Activated T-cell treated with anti-CD3 and anti-CD28 coated beads, Interleukin-2, amount 50 U/mL, for 24 hours (primary cell): Measurements from ENCODE around the gene PRLR.

Source experiments
- DNase-seq: peaks from one replicate; pipeline ENCODE4 v3.0.0-alpha.2; 2020
- H3K27ac Mint-ChIP-seq: 2 replicates; pipeline ENCODE4 v1.8.0; 2020; ENCODE audit warnings: mild to moderate bottlenecking, mixed read lengths
- H3K27me3 Mint-ChIP-seq: 2 replicates; pipeline ENCODE4 v1.8.0; 2020; ENCODE audit warnings: mixed read lengths
- H3K36me3 Mint-ChIP-seq: 2 replicates; pipeline ENCODE4 v1.8.0; 2020; ENCODE audit warnings: low read depth, mixed read lengths
- H3K4me1 Mint-ChIP-seq: 2 replicates; pipeline ENCODE4 v1.8.0; 2020; ENCODE audit warnings: low read depth, mixed read lengths
- H3K4me3 Mint-ChIP-seq: 2 replicates; pipeline ENCODE4 v1.8.0; 2020; ENCODE audit warnings: mild to moderate bottlenecking, moderate library complexity, mixed read lengths
- H3K9me3 Mint-ChIP-seq: 2 replicates; pipeline ENCODE4 v1.8.0; 2020; ENCODE audit warnings: mixed read lengths

Gene PRLR

DNA sequence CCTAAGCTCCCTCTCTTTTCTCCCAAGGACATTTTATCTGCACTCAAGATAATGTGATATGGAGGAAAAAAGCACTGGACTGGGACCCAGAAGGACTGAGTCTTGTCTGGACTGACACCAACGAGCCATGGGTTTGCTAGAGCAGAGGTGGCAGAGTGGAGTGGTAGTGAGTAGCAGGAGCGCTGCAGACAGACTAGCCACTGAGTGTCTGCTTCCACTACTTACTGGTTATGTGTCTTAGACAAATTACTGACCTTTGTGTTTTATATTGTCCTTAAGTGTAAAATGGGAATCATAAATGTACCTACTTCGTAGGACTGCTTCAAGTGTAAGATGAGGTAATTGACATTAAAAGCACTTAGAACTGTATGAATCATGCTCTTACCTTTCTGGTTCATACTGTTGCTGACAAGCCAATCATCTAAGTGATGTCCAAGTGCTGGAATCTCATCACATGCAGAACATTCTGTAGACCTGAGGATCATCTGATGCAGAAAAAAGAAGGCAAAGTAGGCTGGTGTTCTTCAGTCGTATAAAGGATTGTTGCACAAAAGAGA lies 12.5 kb upstream of the PRLR start:
- H3K4me3 Mint-ChIP-seq, result no peak overlapping the region

DNA sequence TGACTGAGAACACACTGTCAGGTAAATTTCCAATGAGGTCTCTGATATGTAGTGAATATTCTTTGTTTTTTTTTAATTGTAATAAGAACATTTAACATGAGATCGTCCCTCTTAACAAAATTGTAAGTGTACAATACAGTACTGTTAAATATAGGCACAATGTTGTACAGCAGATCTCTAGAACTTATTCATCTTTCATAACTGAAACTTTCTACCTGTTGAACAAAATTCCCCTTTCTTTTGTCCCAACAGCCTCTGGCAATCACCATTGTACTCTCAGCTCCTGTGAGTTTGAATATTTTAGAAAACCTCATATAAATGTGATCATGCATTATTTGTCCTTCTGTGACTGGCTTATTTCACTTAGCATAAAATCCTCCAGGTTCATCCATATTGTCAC lies 10.6 kb upstream of the PRLR start:
- no peaks in the 10 kb centered on the region for H3K4me1 Mint-ChIP-seq
- no peaks in the 10 kb centered on the region for H3K9me3 Mint-ChIP-seq
- H3K27ac Mint-ChIP-seq, result no peak overlapping the region
- H3K4me3 Mint-ChIP-seq, result no peak overlapping the region
- no peaks in the 10 kb centered on the region for H3K36me3 Mint-ChIP-seq
- no peak for DNase-seq
- peaks cover 26% of the 10 kb centered on the region for H3K27me3 Mint-ChIP-seq

More for the DNA sequence above, 12.5 kb upstream of the PRLR start:
- no peak for DNase-seq
- Mint-ChIP-seq H3K4me1 (no peaks in the 10 kb centered on the region), H3K27me3 (peaks cover 32% of the 10 kb centered on the region), H3K9me3 (no peaks in the 10 kb centered on the region), H3K27ac (no peak overlapping the region), H3K36me3 (no peaks in the 10 kb centered on the region)

DNA sequence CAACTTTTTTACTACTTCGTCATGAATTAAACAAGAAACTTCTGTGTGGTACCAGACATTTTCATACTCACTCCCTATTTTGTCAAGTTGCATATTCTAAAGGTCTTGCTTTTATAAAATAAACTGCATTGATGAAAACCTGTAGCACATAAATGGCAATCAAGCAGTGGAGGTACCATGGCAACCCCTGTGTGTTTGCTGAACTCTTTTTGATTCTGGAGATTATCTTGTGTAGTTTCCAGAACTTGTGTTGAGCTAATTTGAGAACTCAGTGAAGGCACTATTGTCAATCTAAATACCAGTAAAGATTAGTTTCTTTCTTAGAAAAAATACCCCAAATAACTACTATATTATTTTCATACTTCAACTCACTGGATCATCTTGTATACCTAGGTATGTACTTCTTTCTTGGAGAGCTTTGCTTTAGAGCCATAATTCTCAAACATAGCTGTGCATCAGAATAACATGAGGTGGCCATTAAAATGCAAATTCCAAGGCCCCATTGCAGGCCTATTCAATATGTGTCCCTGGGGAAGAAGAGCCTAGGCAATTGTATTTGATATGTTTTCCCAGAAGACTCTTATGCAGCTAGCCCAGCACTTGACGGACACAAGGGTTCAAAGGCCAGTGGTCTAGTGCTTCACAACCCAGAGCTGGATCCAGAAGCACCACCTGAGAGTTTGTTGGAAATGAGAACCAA lies 9.8 kb upstream of the PRLR start:
- DNase-seq, result no peak
- Mint-ChIP-seq H3K36me3 (no peaks in the 10 kb centered on the region), H3K4me3 (no peak overlapping the region), H3K4me1 (no peaks in the 10 kb centered on the region), H3K9me3 (no peaks in the 10 kb centered on the region), H3K27me3 (peaks cover 26% of the 10 kb centered on the region), H3K27ac (no peak overlapping the region)

DNA sequence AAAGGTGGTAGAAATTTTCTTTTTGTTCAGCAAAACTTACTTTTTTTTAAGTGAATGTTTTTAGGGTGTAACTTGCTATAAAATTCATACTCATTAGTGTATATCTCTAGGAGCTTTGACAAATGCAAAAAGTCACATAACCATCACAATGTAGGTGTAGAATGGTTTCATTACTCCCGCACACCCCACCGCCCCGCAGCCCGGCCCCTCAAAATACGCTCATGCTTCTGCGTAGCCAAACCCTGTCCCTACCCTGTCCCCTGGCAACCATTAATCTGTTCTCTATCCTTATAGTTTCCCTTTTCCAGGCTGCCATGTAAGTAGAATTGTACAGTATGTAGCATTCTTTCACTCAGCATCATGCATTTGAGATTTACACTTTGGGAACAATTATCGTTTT lies 9.2 kb upstream of the PRLR start:
- Mint-ChIP-seq H3K27ac (no peak overlapping the region), H3K4me3 (no peak overlapping the region), H3K27me3 (peaks cover 23% of the 10 kb centered on the region), H3K9me3 (no peaks in the 10 kb centered on the region), H3K4me1 (no peaks in the 10 kb centered on the region), H3K36me3 (no peaks in the 10 kb centered on the region)
- no peak for DNase-seq

DNA sequence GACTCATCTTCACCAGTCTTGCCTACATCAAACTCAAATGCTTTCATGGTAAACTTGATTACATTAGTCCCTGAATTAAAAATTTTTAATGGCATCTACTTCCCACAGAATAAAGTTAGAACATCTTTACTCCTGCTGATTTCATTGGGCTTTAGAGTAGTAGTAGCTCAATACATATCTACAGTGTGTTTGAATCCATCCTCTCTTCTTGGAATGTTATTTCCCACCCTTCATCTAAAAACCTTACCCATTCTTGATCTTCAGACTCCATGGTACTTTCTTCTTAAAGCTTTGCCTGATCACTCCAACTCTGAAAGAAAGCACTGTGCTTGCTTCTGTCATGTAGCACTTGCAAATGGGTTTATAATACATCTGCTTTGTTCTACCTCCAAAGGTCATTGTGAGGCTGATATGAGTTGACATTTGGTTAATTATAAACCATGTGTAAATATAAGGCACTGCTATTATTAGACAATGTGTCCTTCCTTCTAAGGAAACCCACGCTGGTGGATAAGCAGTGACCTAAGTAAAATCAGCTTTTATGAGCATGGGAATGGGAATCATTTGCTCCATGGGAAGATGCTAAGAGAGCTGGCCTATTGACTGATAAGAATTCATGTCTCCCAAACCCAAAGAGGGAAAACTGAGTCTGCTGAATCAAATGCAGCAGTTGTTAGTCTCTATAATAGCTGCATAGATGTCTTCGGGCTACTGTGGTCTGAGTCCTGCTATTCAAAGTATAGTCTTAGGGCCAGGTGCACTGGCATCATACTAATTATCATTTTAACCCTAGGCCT lies 7.5 kb upstream of the PRLR start:
- no peak overlapping the region for H3K4me3 Mint-ChIP-seq
- no peaks in the 10 kb centered on the region for H3K4me1 Mint-ChIP-seq
- no peaks in the 10 kb centered on the region for H3K36me3 Mint-ChIP-seq
- no peak for DNase-seq
- H3K27ac Mint-ChIP-seq, result no peak overlapping the region
- H3K27me3 Mint-ChIP-seq, result peaks cover 23% of the 10 kb centered on the region
- no peaks in the 10 kb centered on the region for H3K9me3 Mint-ChIP-seq

DNA sequence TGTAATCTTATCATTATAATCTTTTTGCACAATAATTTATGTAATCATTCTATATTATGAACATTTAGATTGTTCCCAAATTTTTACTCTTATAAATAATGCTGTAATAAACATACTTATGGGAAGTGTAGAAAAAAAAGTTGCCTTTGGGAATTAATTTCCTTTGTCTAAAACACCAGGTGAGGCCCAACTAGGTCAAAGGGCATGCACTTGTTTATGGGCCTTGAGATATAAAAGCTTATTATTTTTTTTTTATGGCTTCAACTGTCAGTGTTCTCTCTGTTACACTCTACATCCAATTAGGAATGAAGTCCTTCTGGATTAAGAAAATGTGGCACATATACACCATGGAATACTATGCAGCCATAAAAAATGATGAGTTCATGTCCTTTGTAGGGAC lies 6.5 kb upstream of the PRLR start:
- no peaks in the 10 kb centered on the region for H3K9me3 Mint-ChIP-seq
- H3K27ac Mint-ChIP-seq, result no peak overlapping the region
- H3K27me3 Mint-ChIP-seq, result peaks cover 24% of the 10 kb centered on the region
- no peak for DNase-seq
- no peaks in the 10 kb centered on the region for H3K36me3 Mint-ChIP-seq
- H3K4me1 Mint-ChIP-seq, result no peaks in the 10 kb centered on the region
- no peak overlapping the region for H3K4me3 Mint-ChIP-seq

DNA sequence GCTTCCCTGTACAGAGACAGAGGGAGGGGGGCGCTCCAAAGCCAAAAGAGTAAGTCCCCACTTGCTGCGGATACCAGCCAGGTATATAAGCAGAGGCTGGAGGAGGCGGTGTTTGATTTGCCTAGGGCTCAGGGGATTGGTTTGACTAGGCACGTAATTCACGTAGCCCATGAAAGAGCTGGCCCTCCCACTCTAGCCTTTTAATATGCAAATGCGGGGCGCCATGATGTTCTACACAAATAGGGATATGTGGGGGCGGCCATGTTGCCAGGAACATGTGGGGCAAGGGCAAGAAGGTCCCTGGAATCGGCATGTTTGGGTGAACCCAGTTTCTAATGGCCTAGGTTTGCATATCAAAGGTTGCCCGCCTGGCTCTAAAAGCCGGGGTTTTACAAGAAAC lies 3.3 kb upstream of the PRLR start:
- no peak overlapping the region for H3K4me3 Mint-ChIP-seq
- H3K27me3 Mint-ChIP-seq, result peaks cover 47% of the 10 kb centered on the region
- H3K4me1 Mint-ChIP-seq, result peaks cover 13% of the 10 kb centered on the region
- no peaks in the 10 kb centered on the region for H3K9me3 Mint-ChIP-seq
- no peak for DNase-seq
- no peak overlapping the region for H3K27ac Mint-ChIP-seq
- H3K36me3 Mint-ChIP-seq, result no peaks in the 10 kb centered on the region

DNA sequence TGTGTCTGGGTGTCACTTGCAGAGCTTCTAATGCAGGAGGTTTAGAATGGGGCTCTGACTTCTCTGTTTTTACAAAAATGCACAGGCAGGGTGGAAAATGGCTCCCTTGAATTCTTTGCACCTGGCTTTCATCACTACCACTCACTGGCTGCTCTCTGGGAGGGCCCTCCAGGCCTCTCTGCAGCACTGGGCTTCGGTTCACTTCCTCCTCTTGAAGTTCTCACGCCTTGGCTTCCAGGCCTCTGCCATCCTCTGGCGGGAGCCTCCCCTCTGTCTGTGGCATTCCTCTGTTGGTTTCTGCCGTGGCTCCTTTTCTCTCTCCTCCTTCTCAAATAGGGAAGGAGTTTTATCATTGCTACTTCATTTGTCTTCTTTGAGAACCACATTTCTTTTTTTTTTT lies 2.8 kb upstream of the PRLR start:
- H3K4me3 Mint-ChIP-seq, result no peak overlapping the region
- no peak overlapping the region for H3K27ac Mint-ChIP-seq
- no peaks in the 10 kb centered on the region for H3K36me3 Mint-ChIP-seq
- peaks cover 13% of the 10 kb centered on the region for H3K4me1 Mint-ChIP-seq
- peaks cover 52% of the 10 kb centered on the region for H3K27me3 Mint-ChIP-seq
- DNase-seq, result no peak
- no peaks in the 10 kb centered on the region for H3K9me3 Mint-ChIP-seq

DNA sequence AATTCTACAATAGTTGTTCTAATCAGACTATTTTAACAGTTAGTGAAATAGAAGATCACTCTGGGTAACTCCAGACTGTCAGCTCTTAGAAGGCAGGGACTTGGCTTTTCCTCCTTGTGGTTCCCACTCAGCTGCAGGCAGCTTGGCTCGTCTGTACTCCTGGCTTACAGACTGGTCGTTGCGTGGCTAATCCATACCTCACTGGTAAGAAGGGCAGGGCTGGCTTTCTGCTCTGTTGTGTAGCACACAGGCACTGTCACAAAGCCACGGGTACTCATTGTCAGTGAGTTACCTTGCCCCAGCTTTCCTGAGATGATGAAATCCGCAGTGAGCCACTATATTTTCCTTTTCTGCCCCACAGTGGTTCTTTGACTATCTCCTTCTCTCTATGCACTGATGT lies 1.8 kb upstream of the PRLR start:
- H3K27me3 Mint-ChIP-seq, result peaks cover 62% of the 10 kb centered on the region
- H3K27ac Mint-ChIP-seq, result no peak overlapping the region
- DNase-seq, result no peak
- H3K36me3 Mint-ChIP-seq, result no peaks in the 10 kb centered on the region
- H3K4me1 Mint-ChIP-seq, result peaks cover 13% of the 10 kb centered on the region
- H3K4me3 Mint-ChIP-seq, result no peak overlapping the region
- no peaks in the 10 kb centered on the region for H3K9me3 Mint-ChIP-seq

DNA sequence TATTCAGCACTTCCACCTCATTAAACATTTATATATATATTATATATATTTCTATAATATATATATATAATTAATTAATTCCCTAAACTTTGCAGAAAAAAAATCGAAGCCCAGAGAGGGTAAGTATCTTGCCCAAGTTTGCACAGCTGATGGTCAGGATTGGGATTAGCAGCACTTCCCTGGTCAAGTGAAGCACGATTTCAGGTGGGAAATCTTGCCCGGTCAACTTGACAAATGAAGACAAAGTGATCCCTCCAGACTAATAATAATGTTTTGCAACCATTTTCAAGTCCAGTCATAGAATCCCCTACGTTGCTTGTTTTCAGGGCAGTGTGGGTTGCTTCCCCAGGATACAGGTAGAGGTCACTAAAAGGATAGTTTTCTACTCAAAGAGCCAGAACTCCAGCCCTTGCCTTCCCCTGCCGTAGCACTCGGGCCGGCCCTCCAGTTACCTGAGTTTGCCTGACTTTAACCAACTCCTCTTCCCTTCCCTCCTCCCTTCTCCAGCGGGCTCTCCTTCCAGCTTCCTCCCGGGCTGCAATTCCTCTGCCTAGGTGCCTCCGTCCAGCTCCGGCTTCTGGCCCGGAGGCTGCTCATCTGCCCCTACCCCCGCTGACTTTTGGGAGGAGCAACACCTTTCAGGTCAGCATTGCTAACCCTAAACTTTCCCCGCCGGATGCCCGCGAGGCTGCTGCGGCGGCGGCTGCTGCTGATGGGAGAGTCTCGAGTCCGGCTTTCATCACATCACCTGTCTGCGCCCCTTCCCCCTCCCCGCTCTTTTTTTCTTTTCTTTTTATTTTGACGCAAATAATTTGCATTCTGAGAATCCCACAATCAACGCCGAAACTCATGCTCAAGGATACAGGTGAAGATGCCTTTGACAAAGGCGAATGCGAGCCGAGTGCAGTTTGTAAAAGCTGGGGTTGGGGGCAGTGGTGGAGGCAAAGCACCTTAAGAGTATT lies 930 bp downstream of the PRLR start:
- Mint-ChIP-seq H3K36me3 (no peaks in the 10 kb centered on the region), H3K4me3 (peak overlapping the region; percentile 60), H3K27ac (no peak overlapping the region), H3K9me3 (no peaks in the 10 kb centered on the region), H3K27me3 (peaks cover 82% of the 10 kb centered on the region), H3K4me1 (peaks cover 13% of the 10 kb centered on the region)
- DNase-seq, result peak; percentile 34

DNA sequence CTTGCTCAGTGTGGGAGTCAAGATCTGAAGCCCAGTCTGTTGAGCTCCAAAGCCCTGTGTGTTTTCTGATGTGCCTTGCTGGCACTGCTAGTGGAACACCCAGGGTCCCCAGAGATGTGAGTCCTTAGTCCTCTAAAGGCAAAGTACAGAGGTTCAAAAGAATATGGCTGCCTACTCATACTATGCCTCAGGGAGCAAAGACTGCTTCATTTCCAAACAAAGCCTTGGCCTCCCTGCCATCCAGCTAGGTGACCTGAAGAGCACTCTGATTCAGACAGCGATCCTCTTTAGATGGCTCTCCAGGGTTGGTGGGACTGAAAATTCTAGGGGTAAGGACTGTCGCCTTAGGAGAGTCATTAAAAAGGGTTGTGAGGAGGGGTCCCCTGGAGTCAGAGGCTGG lies 2.0 kb downstream of the PRLR start:
- H3K36me3 Mint-ChIP-seq, result no peaks in the 10 kb centered on the region
- DNase-seq, result no peak
- H3K27me3 Mint-ChIP-seq, result peaks cover 88% of the 10 kb centered on the region
- no peaks in the 10 kb centered on the region for H3K9me3 Mint-ChIP-seq
- no peak overlapping the region for H3K27ac Mint-ChIP-seq
- no peak overlapping the region for H3K4me3 Mint-ChIP-seq
- H3K4me1 Mint-ChIP-seq, result peaks cover 13% of the 10 kb centered on the region

DNA sequence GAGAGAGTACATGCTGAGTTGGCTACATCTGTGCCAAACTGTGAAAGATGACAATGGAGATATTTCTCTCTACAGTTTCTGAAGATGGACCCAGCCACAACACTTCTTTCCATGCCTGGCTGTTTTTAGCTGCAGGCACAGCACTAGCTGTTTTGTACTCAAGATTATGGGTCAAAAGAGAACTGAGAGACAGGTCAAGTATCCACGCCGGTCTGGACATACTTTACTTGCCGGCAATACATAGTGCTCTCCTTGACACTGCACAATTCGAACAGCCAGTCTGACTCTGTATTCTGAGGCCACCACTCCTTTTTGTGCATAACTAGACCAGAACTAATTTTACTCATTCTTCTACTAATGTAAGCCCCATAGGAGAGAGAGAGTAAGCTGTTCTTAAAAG lies 2.6 kb downstream of the PRLR start:
- Mint-ChIP-seq H3K4me3 (no peak overlapping the region), H3K9me3 (no peaks in the 10 kb centered on the region), H3K27me3 (peaks cover 84% of the 10 kb centered on the region), H3K4me1 (peaks cover 13% of the 10 kb centered on the region), H3K27ac (no peak overlapping the region), H3K36me3 (no peaks in the 10 kb centered on the region)
- no peak for DNase-seq

DNA sequence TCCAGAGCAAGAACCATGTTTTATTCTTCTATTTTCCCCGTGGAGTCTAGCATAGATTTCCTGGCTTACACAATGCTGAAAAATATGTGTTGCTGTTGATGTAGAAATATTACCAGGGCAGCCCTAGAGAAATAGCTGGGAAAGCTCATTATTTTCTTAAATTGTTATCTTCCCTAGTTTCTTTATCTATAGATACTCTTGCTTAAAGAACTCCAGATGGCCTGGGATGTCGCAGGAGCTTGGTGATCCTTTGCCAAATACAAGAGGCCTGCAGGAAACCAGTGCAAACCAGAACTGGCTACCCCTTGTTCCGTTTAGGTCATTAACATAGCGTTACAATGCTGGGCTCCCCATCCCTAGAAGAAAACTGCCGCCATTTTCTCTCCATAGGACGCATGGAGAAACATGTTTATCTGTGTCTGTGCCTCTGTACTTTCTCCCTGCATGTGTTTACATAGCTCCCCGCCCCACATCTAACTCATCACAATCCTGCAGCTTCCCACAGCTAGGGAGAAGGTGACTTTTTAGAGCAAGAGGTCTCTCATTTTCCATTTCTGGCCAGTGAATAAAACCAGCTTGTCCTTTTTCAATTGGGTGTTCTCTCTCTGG lies 6.4 kb downstream of the PRLR start:
- no peak overlapping the region for H3K27ac Mint-ChIP-seq
- H3K27me3 Mint-ChIP-seq, result peaks cover 70% of the 10 kb centered on the region
- DNase-seq, result no peak
- H3K4me1 Mint-ChIP-seq, result no peaks in the 10 kb centered on the region
- H3K36me3 Mint-ChIP-seq, result no peaks in the 10 kb centered on the region
- H3K9me3 Mint-ChIP-seq, result no peaks in the 10 kb centered on the region
- H3K4me3 Mint-ChIP-seq, result no peak overlapping the region

DNA sequence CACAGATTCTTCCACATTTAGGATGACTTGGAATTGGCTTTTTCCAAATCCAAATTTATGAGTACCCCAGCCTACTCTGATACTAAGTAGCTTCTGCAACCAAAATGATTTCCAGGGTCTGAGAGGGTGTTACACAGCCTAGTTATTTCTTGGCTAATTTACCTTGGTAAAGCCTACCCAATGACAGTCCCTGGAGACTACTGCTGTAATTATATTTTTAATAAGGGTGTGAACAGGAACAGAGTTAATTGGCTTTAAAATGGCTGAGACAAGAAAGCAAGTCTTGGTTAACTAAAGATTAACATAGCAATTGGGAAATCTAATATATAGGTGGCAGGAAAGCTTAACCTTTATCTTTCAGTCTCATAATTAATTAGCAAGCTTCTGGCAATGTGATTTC lies 9.3 kb downstream of the PRLR start:
- H3K9me3 Mint-ChIP-seq, result no peaks in the 10 kb centered on the region
- H3K4me3 Mint-ChIP-seq, result no peak overlapping the region

More for the DNA sequence above, 9.3 kb downstream of the PRLR start:
- H3K27me3 Mint-ChIP-seq, result peaks cover 44% of the 10 kb centered on the region
- H3K4me1 Mint-ChIP-seq, result no peaks in the 10 kb centered on the region
- no peak overlapping the region for H3K27ac Mint-ChIP-seq
- H3K36me3 Mint-ChIP-seq, result no peaks in the 10 kb centered on the region
- DNase-seq, result no peak
